Raji (cell line): ENCODE results near the gene NUFIP1.

ENCODE experiments used
- POLR2A ChIP-seq: IDR thresholded peaks from 2 replicates; pipeline ENCODE4 v1.6.1; 2011; ENCODE audit warnings: low read depth, low read length, control low read depth; ENCODE audit not compliant: insufficient read depth

The NUFIP1 gene

GRCh38 chr13:44908712-44909111 lies 80.6 kb downstream of the NUFIP1 start:
- no peak for TF ChIP-seq POLR2A

GRCh38 chr13:44908266-44908665 lies 81.0 kb downstream of the NUFIP1 start:
- no peak for TF ChIP-seq POLR2A

- TF ChIP-seq POLR2A: no peak
Measured at GRCh38 chr13:44906713-44907112, 82.6 kb downstream of the NUFIP1 start.

GRCh38 chr13:44906230-44906629 lies 83.0 kb downstream of the NUFIP1 start:
- TF ChIP-seq POLR2A: no peak

GRCh38 chr13:44905556-44905955 lies 83.7 kb downstream of the NUFIP1 start:
- TF ChIP-seq POLR2A: no peak

- TF ChIP-seq POLR2A: no peak
Measured at GRCh38 chr13:44904967-44905366, 84.3 kb downstream of the NUFIP1 start.

- no peak for TF ChIP-seq POLR2A
Measured at GRCh38 chr13:44903574-44903985, 85.7 kb downstream of the NUFIP1 start.

GRCh38 chr13:44902738-44903137 lies 86.5 kb downstream of the NUFIP1 start:
- TF ChIP-seq POLR2A: no peak

- TF ChIP-seq POLR2A: no peak
Measured at GRCh38 chr13:44899967-44900366, 89.3 kb downstream of the NUFIP1 start.

GRCh38 chr13:44895953-44896335 lies 93.3 kb downstream of the NUFIP1 start:
- TF ChIP-seq POLR2A: no peak

GRCh38 chr13:44895264-44895952 lies 93.9 kb downstream of the NUFIP1 start:
- no peak for TF ChIP-seq POLR2A

- TF ChIP-seq POLR2A: no peak
Measured at GRCh38 chr13:44894001-44894770, 95.1 kb downstream of the NUFIP1 start.
